ENCODE data around the gene SEC24B.

Gene SEC24B

GRCh38 chr4:109410776-109411175, 22.8 kb upstream of the SEC24B start:
- no peak for TF ChIP-seq CTCF (IDR thresholded peaks at IDR 0.05; ENCODE audit: insufficient read depth, low read length, missing control alignments)
- DNase-seq (ENCODE audit: low read depth, low spot score): no peak
- no peak overlapping the region for H3K4me3 ChIP-seq (ENCODE audit: low read depth, low read length)
- ChIA-PET POLR2A (no interaction called here), CTCF (interaction anchor here (0.8 to 2.3 kb wide), 5 partner anchors 10 to 838 kb away, joined by 3 to 10 read pairs (median 6); partner anchors contain the start of gene SEC24B)

GRCh38 chr4:109411964-109412363, 21.7 kb upstream of the SEC24B start:
- DNase-seq (ENCODE audit: low read depth, low spot score): no peak
- no peak for TF ChIP-seq CTCF (IDR thresholded peaks at IDR 0.05; ENCODE audit: insufficient read depth, low read length, missing control alignments)
- no peak overlapping the region for H3K4me3 ChIP-seq (ENCODE audit: low read depth, low read length)
- CTCF ChIA-PET: interaction anchor here (1.7 to 2.3 kb wide), 3 partner anchors 8 to 21 kb away, joined by 5 to 10 read pairs (median 6); partner anchors contain the start of gene SEC24B
- POLR2A ChIA-PET: no interaction called here

GRCh38 chr4:109412776-109413175, 20.8 kb upstream of the SEC24B start:
- ChIA-PET POLR2A (no interaction called here), CTCF (interaction anchor here (1.2 to 2.3 kb wide), 3 partner anchors 8 to 21 kb away, joined by 5 to 6 read pairs (median 6); partner anchors contain the start of gene SEC24B)
- no peak for TF ChIP-seq CTCF (IDR thresholded peaks at IDR 0.05; ENCODE audit: insufficient read depth, low read length, missing control alignments)
- no peak for DNase-seq (ENCODE audit: low read depth, low spot score)
- H3K4me3 ChIP-seq (ENCODE audit: low read depth, low read length): no peak overlapping the region

GRCh38 chr4:109414938-109415337, 18.7 kb upstream of the SEC24B start:
- CTCF ChIA-PET: interaction anchor here (1.4 kb wide), 1 partner anchor 9 kb away, joined by 4 read pairs; no protein-coding TSS in a partner anchor
- no peak for DNase-seq (ENCODE audit: low read depth, low spot score)
- H3K4me3 ChIP-seq (ENCODE audit: low read depth, low read length): no peak overlapping the region
- TF ChIP-seq CTCF (IDR thresholded peaks at IDR 0.05; ENCODE audit: insufficient read depth, low read length, missing control alignments): no peak
- POLR2A ChIA-PET: no interaction called here

- no peak for TF ChIP-seq CTCF (IDR thresholded peaks at IDR 0.05; ENCODE audit: insufficient read depth, low read length, missing control alignments)
- CTCF ChIA-PET: interaction anchor here (0.8 to 11.9 kb wide), 7 partner anchors 9 to 734 kb away, joined by 3 to 146 read pairs (median 4); partner anchors contain the start of gene SEC24B
- H3K4me3 ChIP-seq (ENCODE audit: low read depth, low read length): no peak overlapping the region
- POLR2A ChIA-PET: no interaction called here
- DNase-seq (ENCODE audit: low read depth, low spot score): no peak
These were observed 15.0 kb upstream of the SEC24B start for GRCh38 chr4:109418588-109418987.

- H3K4me3 ChIP-seq (ENCODE audit: low read depth, low read length): no peak overlapping the region
- POLR2A ChIA-PET: no interaction called here
- no peak for TF ChIP-seq CTCF (IDR thresholded peaks at IDR 0.05; ENCODE audit: insufficient read depth, low read length, missing control alignments)
- CTCF ChIA-PET: interaction anchor here (0.9 to 11.9 kb wide), 8 partner anchors 8 to 745 kb away, joined by 3 to 146 read pairs (median 6); partner anchors contain the start of genes CFI and RRH
- DNase-seq (ENCODE audit: low read depth, low spot score): no peak
These were observed 13.9 kb upstream of the SEC24B start for GRCh38 chr4:109419679-109420078.

Measured in AG04449 (cell line).